Thyroid gland (tissue), 4 donors: Measurements from ENCODE around the gene C1QC. TPM values are rescaled to one million over a fixed set of nuclear protein-coding genes. Genes with fewer than 3 reads are reported as not detected.
A peak's percentile ranks its signal among the peaks of the same experiment; 100 is the strongest.

Experiments used
- DNase-seq, 2 donors: peaks; one replicate each; pipeline ENCODE4 v3.0.0-alpha.2; 2019
- H3K27ac ChIP-seq, 3 donors: fragments of 200-600 bp; sonication (generic); 1 replicate in 2 of 3; 2 replicates in 1 of 3; pipeline ENCODE4 v1.5.1; 2016 to 2019; ENCODE audit warnings: mild to moderate bottlenecking in 1 of 3, moderate library complexity in 1 of 3
- H3K27me3 ChIP-seq: fragments of 200-600 bp; sonication (generic); one replicate; pipeline ENCODE4 v1.5.1; 2019
- H3K36me3 ChIP-seq, 2 donors: fragments of 200-600 bp; sonication (generic); one replicate each; pipeline ENCODE4 v1.5.1; 2016 to 2019
- H3K4me1 ChIP-seq, 2 donors: fragments of 200-600 bp; sonication (generic); one replicate each; pipeline ENCODE4 v1.5.1; 2017 to 2019
- H3K4me3 ChIP-seq, 3 donors: fragments of 200-600 bp; sonication (generic); replicated peaks in 1 of 3; 1 replicate in 2 of 3; 2 replicates in 1 of 3; pipeline ENCODE4 v1.5.1; 2016; ENCODE audit warnings: mild to moderate bottlenecking in 1 of 3
- H3K9me3 ChIP-seq: fragments of 200-600 bp; sonication (generic); one replicate; pipeline ENCODE4 v1.5.1; 2017
- POLR2A ChIP-seq, 2 donors: fragments of 450-650 bp; IDR thresholded peaks; one replicate each; pipeline ENCODE4 v1.6.1; 2017; ENCODE audit warnings: antibody characterized with exemption in 2 of 2, mild to moderate bottlenecking in 2 of 2, moderate library complexity in 1 of 2
- WGBS, 2 donors: methylation state at CpG; one replicate each; pipeline ENCODE4 v1.1.5; 2017; 5-methylcytosine and 5-hydroxymethylcytosine counted together
- intact Hi-C: fragments of 100-400 bp; cut with DNase I; formaldehyde crosslinking; loops from one replicate; pipeline ENCODE4 v1.15.1; 2023
- microRNA-seq: library from miRNA; unstranded; fragments of <30 nt; microRNA quantifications from one replicate; pipeline ENCODE4, GENCODE V29; 2016
- small RNA-seq: library from RNA; depleted of rRNA; stranded (forward); fragments of <200 nt; gene quantifications from one replicate; pipeline ENCODE3, GENCODE V24; 2016
- total RNA-seq, 4 donors: library from RNA; depleted of rRNA; stranded (reverse); fragments of >200 nt; gene quantifications; one replicate each; pipeline ENCODE4 v1.2.3, GENCODE V29; 2016
- TF ChIP-seq, protein P1 (sequence below), 6 experiments: fragments of 200-600 bp in 3 of 6; fragments of 450-650 bp in 3 of 6; sonication (generic) in 3 of 6; IDR thresholded peaks; one replicate each; pipeline ENCODE4 v1.5.1; 2016 to 2019; ENCODE audit warnings: antibody characterized with exemption in 6 of 6, mild to moderate bottlenecking in 2 of 6, inconsistent platforms in 1 of 6, moderate library complexity in 1 of 6

Gene C1QC
- total RNA-seq, 4 donors from 2014 or later = 36.0 to 111 (median 69.5) TPM

DNA sequence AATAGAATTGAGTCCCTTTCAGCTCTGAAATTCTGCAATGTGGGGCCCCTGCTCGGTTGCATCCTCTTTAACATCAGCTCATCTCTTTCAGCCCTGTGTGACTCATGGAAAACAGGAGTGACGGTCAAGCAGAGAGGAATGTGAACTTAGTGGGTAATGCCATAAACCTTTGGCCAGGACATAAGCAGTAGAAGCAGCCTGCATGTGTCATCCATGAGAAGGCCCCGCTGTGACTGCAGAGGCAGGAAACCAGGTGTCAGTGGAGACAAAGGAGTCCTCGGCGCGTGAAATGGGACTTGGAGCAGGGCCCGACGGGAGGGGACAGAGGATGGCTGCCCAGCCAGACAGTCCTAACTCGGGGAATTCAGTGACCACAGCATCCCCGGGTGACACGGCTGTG lies 46.1 kb downstream of the C1QC start:
- Histone ChIP-seq H3K36me3 (no peaks in the 10 kb centered on the region), H3K9me3 (no peaks in the 10 kb centered on the region), H3K4me3 (no peak overlapping the region), H3K4me1 (no peaks in the 10 kb centered on the region), H3K27ac (no peak overlapping the region), H3K27me3 (no peaks in the 10 kb centered on the region)
- WGBS, 2 donors = 63 to 65% methylated on average over 11 of the region's 11 CpGs
- intact Hi-C loops = no loop called here
- TF ChIP-seq, protein P1, sequence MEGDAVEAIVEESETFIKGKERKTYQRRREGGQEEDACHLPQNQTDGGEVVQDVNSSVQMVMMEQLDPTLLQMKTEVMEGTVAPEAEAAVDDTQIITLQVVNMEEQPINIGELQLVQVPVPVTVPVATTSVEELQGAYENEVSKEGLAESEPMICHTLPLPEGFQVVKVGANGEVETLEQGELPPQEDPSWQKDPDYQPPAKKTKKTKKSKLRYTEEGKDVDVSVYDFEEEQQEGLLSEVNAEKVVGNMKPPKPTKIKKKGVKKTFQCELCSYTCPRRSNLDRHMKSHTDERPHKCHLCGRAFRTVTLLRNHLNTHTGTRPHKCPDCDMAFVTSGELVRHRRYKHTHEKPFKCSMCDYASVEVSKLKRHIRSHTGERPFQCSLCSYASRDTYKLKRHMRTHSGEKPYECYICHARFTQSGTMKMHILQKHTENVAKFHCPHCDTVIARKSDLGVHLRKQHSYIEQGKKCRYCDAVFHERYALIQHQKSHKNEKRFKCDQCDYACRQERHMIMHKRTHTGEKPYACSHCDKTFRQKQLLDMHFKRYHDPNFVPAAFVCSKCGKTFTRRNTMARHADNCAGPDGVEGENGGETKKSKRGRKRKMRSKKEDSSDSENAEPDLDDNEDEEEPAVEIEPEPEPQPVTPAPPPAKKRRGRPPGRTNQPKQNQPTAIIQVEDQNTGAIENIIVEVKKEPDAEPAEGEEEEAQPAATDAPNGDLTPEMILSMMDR (IDR thresholded peaks at IDR 0.05) = no peak
- TF ChIP-seq POLR2A (IDR thresholded peaks at IDR 0.05) = no peak
- peak; percentile 12 to 41 for DNase-seq

DNA sequence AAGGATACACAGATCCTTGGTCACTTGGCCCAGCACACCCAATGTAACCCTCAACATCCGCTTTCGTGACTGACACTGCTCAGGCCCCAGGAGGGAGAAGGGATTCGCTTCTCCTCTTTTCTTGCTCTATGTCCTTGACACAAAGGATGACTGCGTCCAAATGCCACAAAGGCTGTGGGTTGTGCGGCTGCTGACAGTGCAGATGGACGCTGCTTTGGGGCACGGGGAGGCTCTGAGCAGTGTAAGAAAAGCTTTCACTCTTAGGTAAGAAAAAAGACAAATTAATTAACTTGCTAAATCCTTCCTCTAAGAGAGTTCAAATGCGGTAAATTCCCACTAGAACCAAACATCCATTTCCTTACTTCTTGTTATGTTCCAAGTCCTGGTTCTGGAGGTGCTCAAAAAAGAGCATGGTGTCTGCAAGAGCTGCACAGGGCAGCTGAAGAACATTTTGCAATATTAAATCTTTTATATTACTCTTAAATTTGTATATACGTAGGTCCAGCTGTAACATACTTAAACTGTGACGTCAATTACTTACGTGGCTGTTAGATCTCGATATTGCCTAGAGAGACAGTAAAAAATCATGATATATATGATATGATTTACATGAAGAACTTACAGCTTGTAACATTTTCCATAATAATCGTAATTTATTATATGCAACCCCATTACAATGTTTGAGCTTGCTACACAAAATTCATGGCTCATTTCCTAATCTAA lies 47.8 kb downstream of the C1QC start:
- TF ChIP-seq POLR2A (IDR thresholded peaks at IDR 0.05) = no peak
- TF ChIP-seq, protein P1 (IDR thresholded peaks at IDR 0.05) = no peak
- intact Hi-C loops = no loop called here
- Histone ChIP-seq H3K9me3 (no peaks in the 10 kb centered on the region), H3K36me3 (no peaks in the 10 kb centered on the region), H3K27me3 (no peaks in the 10 kb centered on the region), H3K4me1 (no peaks in the 10 kb centered on the region), H3K4me3 (no peak overlapping the region), H3K27ac (no peak overlapping the region)
- 82% methylated on average over 13 of the region's 13 CpGs for WGBS, 2 donors
- DNase-seq = no peak

DNA sequence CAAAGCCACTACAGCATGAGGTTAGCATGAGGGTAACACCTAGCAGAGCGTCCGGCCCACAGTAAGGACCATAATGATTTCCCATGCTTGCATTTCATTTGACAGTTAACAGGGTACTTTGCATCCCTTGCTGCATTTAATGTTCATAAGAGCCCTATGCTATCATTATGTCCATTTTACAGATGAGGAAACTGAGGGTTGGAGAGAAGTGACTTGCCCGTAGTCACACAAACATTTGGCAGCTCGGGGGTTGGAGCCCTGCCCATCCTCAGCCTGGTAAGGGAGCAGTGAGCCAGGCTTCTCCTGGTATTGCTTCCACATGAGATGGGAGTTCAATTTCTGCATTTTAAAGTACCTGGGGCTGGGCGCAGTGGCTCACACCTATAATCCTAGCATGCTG lies 50.7 kb downstream of the C1QC start:
- WGBS, 2 donors = 94 to 95% methylated on average over 5 of the region's 5 CpGs
- no peaks in the 10 kb centered on the region for H3K36me3 ChIP-seq
- intact Hi-C loops = no loop called here
- no peaks in the 10 kb centered on the region for H3K4me1 ChIP-seq
- no peak overlapping the region for H3K27ac ChIP-seq
- TF ChIP-seq, protein P1 (IDR thresholded peaks at IDR 0.05) = no peak
- no peak for TF ChIP-seq POLR2A (IDR thresholded peaks at IDR 0.05)
- no peak for DNase-seq
- no peaks in the 10 kb centered on the region for H3K27me3 ChIP-seq
- no peak overlapping the region for H3K4me3 ChIP-seq
- H3K9me3 ChIP-seq = no peaks in the 10 kb centered on the region

DNA sequence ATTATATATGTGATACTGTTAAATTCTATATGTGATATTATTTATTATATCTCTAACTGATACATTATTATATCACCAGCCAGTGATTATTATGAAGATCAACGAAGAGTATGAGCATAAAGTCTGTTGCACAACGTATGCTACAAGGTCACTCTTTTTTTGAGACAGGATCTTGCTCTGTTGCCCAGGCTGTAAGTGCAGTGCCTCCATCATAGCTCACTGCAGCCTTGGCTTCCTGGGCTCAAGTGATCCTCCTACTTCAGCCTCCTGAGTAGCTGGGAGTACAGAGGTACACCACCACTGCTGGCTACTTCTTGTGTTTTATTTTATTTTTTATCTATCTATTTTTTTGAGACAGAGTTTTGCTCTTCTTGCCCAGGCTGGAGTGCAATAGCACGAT lies 53.2 kb downstream of the C1QC start:
- Histone ChIP-seq H3K9me3 (no peaks in the 10 kb centered on the region), H3K27ac (no peak overlapping the region), H3K36me3 (no peaks in the 10 kb centered on the region), H3K4me3 (no peak overlapping the region), H3K4me1 (no peaks in the 10 kb centered on the region), H3K27me3 (no peaks in the 10 kb centered on the region)
- intact Hi-C loops = no loop called here
- DNase-seq = no peak
- TF ChIP-seq, protein P1 (IDR thresholded peaks at IDR 0.05) = no peak
- no peak for TF ChIP-seq POLR2A (IDR thresholded peaks at IDR 0.05)
- WGBS, 2 donors = 88 to 89% methylated on average over 3 of the region's 3 CpGs

Small RNA genes lying within 50 kb of the gene (microRNA-seq; reads per million reads assigned to microRNA genes)
- gene MIR6127 = not detected

Small RNA genes lying within 50 kb of the gene (small RNA-seq; reads per million reads assigned to genes)
- not detected for gene MIR6127

Other genes with a start within 250 kb of the C1QC start
- gene ZBTB40, start 191.8 kb upstream of the C1QC start, total RNA-seq = 10 to 100 TPM; 18.7 to 30.1 (median 23.8) TPM
- gene EPHA8, start 80.1 kb upstream of the C1QC start, total RNA-seq = not detected
- gene C1QA, start 7.0 kb upstream of the C1QC start, total RNA-seq = 100 to 1,000 TPM in 1 of 4 donors, 10 to 100 TPM in 3; 38.9 to 120 (median 65.3) TPM
- 100 to 1,000 TPM in 3 of 4 donors, 10 to 100 TPM in 1; 83.4 to 258 (median 146) TPM for gene C1QB, start 9.6 kb downstream of the C1QC start, total RNA-seq
- 10 to 100 TPM in 3 of 4 donors, 1 to 10 TPM in 1; 7.5 to 27.3 (median 23.8) TPM for gene EPHB2, start 67.2 kb downstream of the C1QC start, total RNA-seq